Smooth muscle cell (in vitro differentiated cells): ENCODE measurements around the gene BTG3. TPM values are rescaled to one million over a fixed set of nuclear protein-coding genes. Genes with fewer than 3 reads are reported as not detected.

Experiments used
- DNase-seq: peaks from one replicate; lab custom pipeline; 2025; ENCODE audit not compliant: unreplicated experiment; lab: John Stamatoyannopoulos, UW
- H2AFZ ChIP-seq: fragments of 200-600 bp; sonication (generic); 2 replicates; pipeline ENCODE4 v1.6.0; 2016; ENCODE audit warnings: antibody characterized with exemption, low read depth, mild to moderate bottlenecking
- H3F3A ChIP-seq: fragments of 200-600 bp; sonication (generic); 2 replicates; pipeline ENCODE4 v1.6.0; 2017; ENCODE audit warnings: antibody characterized with exemption, low read depth
- H3K27ac ChIP-seq: fragments of 200-600 bp; sonication (generic); 2 replicates; pipeline ENCODE4 v1.5.1; 2016; ENCODE audit warnings: low read depth, mild to moderate bottlenecking
- H3K27me3 ChIP-seq: fragments of 200-600 bp; sonication (generic); 2 replicates; pipeline ENCODE4 v1.6.1; 2016; ENCODE audit warnings: low read depth, mild to moderate bottlenecking
- H3K36me3 ChIP-seq: fragments of 200-600 bp; sonication (generic); 2 replicates; pipeline ENCODE4 v1.5.1; 2016; ENCODE audit warnings: low read depth
- H3K4me1 ChIP-seq: fragments of 200-600 bp; sonication (generic); 2 replicates; pipeline ENCODE4 v1.5.1; 2016; ENCODE audit warnings: low read depth
- H3K4me2 ChIP-seq: fragments of 200-600 bp; sonication (generic); 2 replicates; pipeline ENCODE4 v1.6.0; 2016; ENCODE audit warnings: mild to moderate bottlenecking
- H3K4me3 ChIP-seq: fragments of 200-600 bp; sonication (generic); 2 replicates; pipeline ENCODE4 v1.5.1; 2016; ENCODE audit warnings: mild to moderate bottlenecking
- H3K79me2 ChIP-seq: fragments of 200-600 bp; sonication (generic); 2 replicates; pipeline ENCODE4 v1.6.0; 2016; ENCODE audit warnings: low read depth, mild to moderate bottlenecking
- H3K9ac ChIP-seq: fragments of 200-600 bp; sonication (generic); 2 replicates; pipeline ENCODE4 v1.6.0; 2016; ENCODE audit warnings: low read depth
- H3K9me3 ChIP-seq: fragments of 200-600 bp; sonication (generic); replicated peaks from 2 replicates; pipeline ENCODE4 v1.5.1; 2016; ENCODE audit warnings: low read depth
- H4K20me1 ChIP-seq: fragments of 200-600 bp; sonication (generic); 2 replicates; pipeline ENCODE4 v1.6.0; 2016; ENCODE audit warnings: low read depth
- CTCF ChIP-seq: fragments of 200-600 bp; sonication (generic); IDR thresholded peaks from 2 replicates; pipeline ENCODE4 v1.5.1; 2017; ENCODE audit warnings: borderline replicate concordance, mild to moderate bottlenecking, antibody characterized with exemption; ENCODE audit not compliant: insufficient read depth, poor library complexity, severe bottlenecking
- WGBS: methylation state at CpG from one replicate; pipeline ENCODE4 v1.1.7; 2016; ENCODE audit warnings: low lambda C conversion rate; 5-methylcytosine and 5-hydroxymethylcytosine counted together
- polyA plus RNA-seq: library from polyadenylated mRNA; unstranded; fragments of >200 nt; fragmentation: Nextera tagmentation; extraction: Ambion mirVana; gene quantifications from 2 replicates; pipeline ENCODE4 v1.2.1, GENCODE V29; 2016
- total RNA-seq: library from RNA; depleted of rRNA; stranded (reverse); fragments of >200 nt; gene quantifications from 2 replicates; pipeline ENCODE4 v1.2.3, GENCODE V29; 2014

The BTG3 gene
- total and polyA plus RNA-seq, 2 experiments from 2014 or later: 103 to 119 TPM

- WGBS: 97% methylated on average over 1 of the region's 1 CpG
- H3K4me2 ChIP-seq: no peak overlapping the region
- H3K4me1 ChIP-seq: no peaks in the 10 kb centered on the region
- H3K36me3 ChIP-seq: no peaks in the 10 kb centered on the region
- no peak overlapping the region for H2AFZ ChIP-seq
- no peak overlapping the region for H3K4me3 ChIP-seq
- no peak overlapping the region for H3K9ac ChIP-seq
- H3K27me3 ChIP-seq: no peaks in the 10 kb centered on the region
- no peaks in the 10 kb centered on the region for H4K20me1 ChIP-seq
- peaks cover 6% of the 10 kb centered on the region for H3F3A ChIP-seq
- DNase-seq: no peak
- no peaks in the 10 kb centered on the region for H3K9me3 ChIP-seq
- TF ChIP-seq CTCF: no peak
- no peak overlapping the region for H3K27ac ChIP-seq
- no peaks in the 10 kb centered on the region for H3K79me2 ChIP-seq
Measured at GRCh38 chr21:17616831-17617230, 4.1 kb upstream of the BTG3 start.

- no peaks in the 10 kb centered on the region for H3K9me3 ChIP-seq
- peak; percentile 19 for DNase-seq
- H3K4me3 ChIP-seq: peak overlapping the region; percentile 91
- peaks cover 28% of the 10 kb centered on the region for H4K20me1 ChIP-seq
- H3K4me2 ChIP-seq: peak overlapping the region; percentile 97
- peak overlapping the region; percentile 4 for H3K27ac ChIP-seq
- peak overlapping the region; percentile 99 for H3K9ac ChIP-seq
- no peak for TF ChIP-seq CTCF
- H3F3A ChIP-seq: peaks cover 16% of the 10 kb centered on the region
- peaks cover 31% of the 10 kb centered on the region for H3K79me2 ChIP-seq
- H3K27me3 ChIP-seq: no peaks in the 10 kb centered on the region
- peaks cover 8% of the 10 kb centered on the region for H3K4me1 ChIP-seq
- no peaks in the 10 kb centered on the region for H3K36me3 ChIP-seq
- 38% methylated on average over 16 of the region's 16 CpGs for WGBS
- H2AFZ ChIP-seq: peak overlapping the region; percentile 19
Measured at GRCh38 chr21:17613242-17613676, 558 bp upstream of the BTG3 start.

- Histone ChIP-seq H3K27me3 (no peaks in the 10 kb centered on the region), H3K27ac (peak overlapping the region; percentile 99), H4K20me1 (peaks cover 40% of the 10 kb centered on the region), H3K4me1 (peaks cover 9% of the 10 kb centered on the region), H3K9ac (peak overlapping the region; percentile 99), H3K36me3 (no peaks in the 10 kb centered on the region), H3K4me3 (peak overlapping the region; percentile 91), H2AFZ (peak overlapping the region; percentile 85), H3K9me3 (no peaks in the 10 kb centered on the region), H3F3A (peaks cover 16% of the 10 kb centered on the region), H3K79me2 (peaks cover 42% of the 10 kb centered on the region), H3K4me2 (peak overlapping the region; percentile 97)
- 1% methylated on average over 43 of the region's 50 CpGs for WGBS
- peak; percentile 46 for DNase-seq
- no peak for TF ChIP-seq CTCF
Measured at GRCh38 chr21:17612023-17612564, 607 bp downstream of the BTG3 start.

GRCh38 chr21:17611414-17612022 is 1.2 kb downstream of the BTG3 start:
- TF ChIP-seq CTCF: no peak
- Histone ChIP-seq H3K9me3 (no peaks in the 10 kb centered on the region), H3K4me3 (peak overlapping the region; percentile 91), H3K79me2 (peaks cover 48% of the 10 kb centered on the region), H3K4me1 (peaks cover 11% of the 10 kb centered on the region), H3K4me2 (peak overlapping the region; percentile 97), H2AFZ (peak overlapping the region; percentile 85), H3F3A (peaks cover 16% of the 10 kb centered on the region), H3K9ac (peak overlapping the region; percentile 99), H4K20me1 (peaks cover 44% of the 10 kb centered on the region), H3K27ac (peak overlapping the region; percentile 99), H3K27me3 (no peaks in the 10 kb centered on the region), H3K36me3 (no peaks in the 10 kb centered on the region)
- WGBS: under 1% methylated on average over 26 of the region's 26 CpGs
- peak; percentile 46 for DNase-seq
